ENCODE measurements around the gene IP6K2. TPM values are rescaled to one million over a fixed set of nuclear protein-coding genes. Genes with fewer than 3 reads are reported as not detected.

IP6K2 gene
- total and polyA plus RNA-seq, 2 of the 13 experiments (the other 11 are each of a cell fraction or from before 2014, with no cell fraction given), result 85.5 to 112 TPM

DNA sequence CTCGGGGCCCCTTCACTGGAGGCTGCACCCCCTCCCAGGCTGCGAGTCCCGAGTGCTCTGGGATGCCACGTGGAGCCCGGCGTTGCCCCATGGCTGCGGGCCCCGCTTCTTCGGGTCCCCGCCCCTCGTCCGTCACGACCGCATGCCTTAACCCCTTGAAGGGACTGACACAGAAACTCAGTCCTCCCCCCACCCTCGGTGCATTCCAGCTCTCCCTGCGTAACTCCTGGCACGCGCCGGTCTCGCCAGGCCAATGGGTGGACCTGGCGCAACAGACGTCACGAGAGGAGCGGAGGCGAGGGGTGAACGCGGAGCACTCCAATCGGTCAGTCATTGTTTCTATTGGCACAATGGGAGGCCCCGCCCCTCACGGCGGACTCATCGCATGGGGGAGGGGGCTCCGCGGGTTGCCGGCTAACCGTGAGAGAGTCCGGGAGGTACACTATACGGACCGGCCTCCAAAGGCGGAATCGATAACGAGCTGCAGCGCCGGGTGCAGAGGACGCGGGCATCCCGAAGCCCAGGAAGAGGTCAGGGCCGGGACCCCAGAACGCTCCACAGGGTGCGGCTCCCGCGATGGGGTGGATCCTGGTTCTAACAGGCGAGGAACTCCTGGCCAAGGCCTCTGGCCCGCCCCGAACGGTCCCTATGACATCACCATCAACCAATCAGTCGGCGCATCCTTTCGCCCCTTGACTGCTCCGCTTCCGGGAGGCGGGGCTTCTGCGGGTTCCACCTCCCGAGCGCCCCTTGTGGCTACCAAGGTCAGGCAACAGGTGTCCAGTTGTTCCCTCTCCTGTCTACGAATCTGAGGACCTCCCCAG is 53.3 kb downstream of the IP6K2 start (continued):
- TF ChIP-seq HMGXB4 (CRISPR knock-in tag; IDR thresholded peaks at IDR 0.05; ENCODE audit: borderline replicate concordance in 1 of 2, low read depth in 1 of 2), result peak in 1 of 2 experiments; percentile 48; a peak in 2 of 4 replicates
- TF ChIP-seq SPEN (CRISPR knock-in tag; IDR thresholded peaks at IDR 0.05; ENCODE audit: low read depth), result peak; percentile 87
- 0 out of 2 replicates have a peak, but pooled peaks have one; percentile 66 for TF ChIP-seq ZNF20 (CRISPR knock-in tag; IDR thresholded peaks at IDR 0.05)
- TF ChIP-seq PRPF4 (IDR thresholded peaks at IDR 0.05; ENCODE audit: low read depth, low read length, poor library complexity, severe bottlenecking), result no peak
- peak; percentile 69; the same call in 1 of the 2 replicates for TF ChIP-seq POGZ (CRISPR knock-in tag; IDR thresholded peaks at IDR 0.05)
- TF ChIP-seq ZNF605 (CRISPR knock-in tag; IDR thresholded peaks at IDR 0.05), result peak; percentile 30; the same call in 1 of the 2 replicates
- no peak; the same call in 1 of the 2 replicates for TF ChIP-seq EEA1 (CRISPR knock-in tag; IDR thresholded peaks at IDR 0.05; ENCODE audit: borderline replicate concordance)
- TF ChIP-seq ZNF724P (CRISPR knock-in tag; IDR thresholded peaks at IDR 0.05; ENCODE audit: borderline replicate concordance), result peak; percentile 88; the same call in 1 of the 2 replicates
- TF ChIP-seq ZNF124 (CRISPR knock-in tag; IDR thresholded peaks at IDR 0.05), result no peak
- peak; percentile 81 for TF ChIP-seq ZMYM4 (CRISPR knock-in tag; IDR thresholded peaks at IDR 0.05)
- TF ChIP-seq MIER2 (CRISPR knock-in tag; IDR thresholded peaks at IDR 0.05), result peak; percentile 80; the same call in 1 of the 2 replicates
- peak; percentile 50; the same call in 1 of the 2 replicates for TF ChIP-seq PHF20 (CRISPR knock-in tag; IDR thresholded peaks at IDR 0.05)
- TF ChIP-seq HDAC6 (IDR thresholded peaks at IDR 0.05; ENCODE audit: low read depth, low read length), result no peak
- TF ChIP-seq ZNF232 (CRISPR knock-in tag; IDR thresholded peaks at IDR 0.05; ENCODE audit: borderline replicate concordance), result peak; percentile 90; the same call in 1 of the 2 replicates
- TF ChIP-seq ZNF674 (CRISPR knock-in tag; IDR thresholded peaks at IDR 0.05; ENCODE audit: low read depth), result no peak
- no peak; the same call in 1 of the 2 replicates for TF ChIP-seq SMAD1 (CRISPR knock-in tag; IDR thresholded peaks at IDR 0.05; ENCODE audit: borderline replicate concordance, low read depth)
- TF ChIP-seq ZNF496 (CRISPR knock-in tag; IDR thresholded peaks at IDR 0.05; ENCODE audit: insufficient replicate concordance), result no peak
- peak; percentile 69; the same call in 1 of the 2 replicates for TF ChIP-seq ZNF749 (CRISPR knock-in tag; IDR thresholded peaks at IDR 0.05; ENCODE audit: borderline replicate concordance)
- peak; percentile 50; the same call in 1 of the 2 replicates for TF ChIP-seq YEATS2 (CRISPR knock-in tag; IDR thresholded peaks at IDR 0.05; ENCODE audit: borderline replicate concordance)
- no peak for TF ChIP-seq CCAR2 (optimal IDR thresholded peaks at IDR 0.05; ENCODE audit: low read depth, low read length)
- TF ChIP-seq HMGA1 (CRISPR knock-in tag; conservative IDR thresholded peaks at IDR 0.05), result no peak
- peak; percentile 46; the same call in 1 of the 2 replicates for TF ChIP-seq GATAD2A (CRISPR knock-in tag; IDR thresholded peaks at IDR 0.05)
- no peak for TF ChIP-seq SETDB1 (CRISPR knock-in tag; IDR thresholded peaks at IDR 0.05; ENCODE audit: borderline replicate concordance)
- TF ChIP-seq IRF9 (CRISPR knock-in tag; IDR thresholded peaks at IDR 0.05; ENCODE audit: borderline replicate concordance), result no peak; the same call in 1 of the 2 replicates
- TF ChIP-seq ZSCAN25 (CRISPR knock-in tag; IDR thresholded peaks at IDR 0.05), result no peak
- peak; percentile 71; the same call in 1 of the 2 replicates for TF ChIP-seq ZNF317 (CRISPR knock-in tag; IDR thresholded peaks at IDR 0.05)
- peak; percentile 94 for TF ChIP-seq ZFP90 (CRISPR knock-in tag; IDR thresholded peaks at IDR 0.05; ENCODE audit: borderline replicate concordance)
- TF ChIP-seq ZFP1 (CRISPR knock-in tag; IDR thresholded peaks at IDR 0.05), result no peak; the same call in 1 of the 2 replicates

Measured in HepG2 (cell line).